HG02610 (cell line): ENCODE measurements around the gene NADSYN1.

ENCODE experiments used
- ATAC-seq: cut with Tn5 transposase; IDR thresholded peaks from one replicate; pipeline ENCODE4 v1.9.1; 2021; ENCODE audit warnings: mild to moderate bottlenecking, moderate library complexity; ENCODE audit not compliant: unreplicated experiment

The NADSYN1 gene

GRCh38 chr11:71472941-71473792, 20.2 kb downstream of the NADSYN1 start:
- ATAC-seq: no peak

GRCh38 chr11:71473793-71474080, 20.7 kb downstream of the NADSYN1 start:
- no peak for ATAC-seq

- no peak for ATAC-seq
Measured at GRCh38 chr11:71474141-71474770, 21.3 kb downstream of the NADSYN1 start.

- ATAC-seq: no peak
Measured at GRCh38 chr11:71474771-71475483, 21.9 kb downstream of the NADSYN1 start.

GRCh38 chr11:71476031-71476430, 23.0 kb downstream of the NADSYN1 start:
- no peak for ATAC-seq

GRCh38 chr11:71476926-71477640, 24.1 kb downstream of the NADSYN1 start:
- no peak for ATAC-seq

GRCh38 chr11:71477641-71478527, 24.9 kb downstream of the NADSYN1 start:
- no peak for ATAC-seq

- ATAC-seq: no peak
Measured at GRCh38 chr11:71478528-71478840, 25.5 kb downstream of the NADSYN1 start.

- ATAC-seq: no peak
Measured at GRCh38 chr11:71481101-71481960, 28.3 kb downstream of the NADSYN1 start.

- ATAC-seq: no peak
Measured at GRCh38 chr11:71482216-71482615, 29.2 kb downstream of the NADSYN1 start.

- ATAC-seq: no peak
Measured at GRCh38 chr11:71482746-71483364, 29.9 kb downstream of the NADSYN1 start.

- ATAC-seq: no peak
Measured at GRCh38 chr11:71483692-71484091, 30.7 kb downstream of the NADSYN1 start.

GRCh38 chr11:71484248-71485062, 31.5 kb downstream of the NADSYN1 start:
- no peak for ATAC-seq

GRCh38 chr11:71485063-71485399, 32.0 kb downstream of the NADSYN1 start:
- ATAC-seq: no peak

GRCh38 chr11:71485466-71485865, 32.5 kb downstream of the NADSYN1 start:
- no peak for ATAC-seq

- no peak for ATAC-seq
Measured at GRCh38 chr11:71486320-71486719, 33.3 kb downstream of the NADSYN1 start.

- no peak for ATAC-seq
Measured at GRCh38 chr11:71488681-71489270, 35.8 kb downstream of the NADSYN1 start.
